ENCODE measurements around the gene BTBD9. TPM values are rescaled to one million over a fixed set of nuclear protein-coding genes. Genes with fewer than 3 reads are reported as not detected.

The BTBD9 gene
- total and polyA plus RNA-seq, 2 of the 13 experiments (the other 11 are each of a cell fraction or from before 2014, with no cell fraction given), result 1.2 to 3.0 TPM

GRCh38 chr6:38378801-38379200 is 260.9 kb downstream of the BTBD9 start (continued):
- no peak for TF ChIP-seq ZNF350 (CRISPR knock-in tag; IDR thresholded peaks at IDR 0.05; ENCODE audit: borderline replicate concordance, low read depth)

GRCh38 chr6:38375937-38376336 is 263.8 kb downstream of the BTBD9 start:
- DNase-seq (ENCODE audit: low spot score) (no peak), FAIRE-seq (no peak), ATAC-seq (no peak)
- Histone ChIP-seq H4K20me1 (ENCODE audit: insufficient read depth, low read length) (no peaks in the 10 kb centered on the region), H3K9me3 (ENCODE audit: low read length) (no peaks in the 10 kb centered on the region), H2AFZ (ENCODE audit: low read length) (no peak overlapping the region), H3K4me1 (ENCODE audit: insufficient read depth, low read length) (no peaks in the 10 kb centered on the region), H3K4me2 (ENCODE audit: low read depth, low read length) (no peak overlapping the region), H3K4me3 (replicated peaks in 1 of 3; ENCODE audit: insufficient read depth in 1 of 3, low read depth in 2 of 3, low read length in 3 of 3) (no peak overlapping the region), H3K27ac (ENCODE audit: extremely low read length, insufficient read depth, low read length) (no peak overlapping the region), H3K36me3 (replicated peaks in 1 of 2; ENCODE audit: control insufficient read depth in 1 of 2, insufficient read depth in 2 of 2, low read length in 2 of 2) (no peaks in the 10 kb centered on the region), H3K9ac (ENCODE audit: insufficient read depth, low read depth, low read length) (no peak overlapping the region), H3K27me3 (ENCODE audit: control insufficient read depth in 1 of 2, insufficient read depth in 2 of 2, low read length in 2 of 2) (no peaks in the 10 kb centered on the region), H3K79me2 (ENCODE audit: insufficient read depth, low read length) (no peaks in the 10 kb centered on the region)
- CTCF ChIA-PET (ENCODE audit: low intra/inter-chr PET ratio, low total read pairs), result no interaction called here
- no TSS peak for BruUV-seq (replicated peaks)
- intact Hi-C loops (cut with micrococcal nuclease; ENCODE audit: unreplicated experiment), result no loop called here
- WGBS (ENCODE audit: low lambda C conversion rate), result 29% methylated on average over 2 of the region's 2 CpGs
- in situ Hi-C loops (cut with HindIII; ENCODE audit: extremely low pct_ligation_motif_present, low pct_unique_long_range_greater_than_20kb), result no loop called here
- no peak for TF ChIP-seq AHR (CRISPR knock-in tag; IDR thresholded peaks at IDR 0.05)
- TF ChIP-seq BATF2 (CRISPR knock-in tag; IDR thresholded peaks at IDR 0.05), result no peak
- no peak for TF ChIP-seq ATF2 (CRISPR knock-in tag; IDR thresholded peaks at IDR 0.05)
- TF ChIP-seq HMG20B (CRISPR knock-in tag; conservative IDR thresholded peaks at IDR 0.05), result no peak
- TF ChIP-seq CHD4 (IDR thresholded peaks at IDR 0.05; ENCODE audit: borderline replicate concordance, low read length), result no peak
- TF ChIP-seq MAFF (IDR thresholded peaks at IDR 0.05; ENCODE audit: low read depth, low read length), result peak; percentile 60
- TF ChIP-seq MAFK (conservative IDR thresholded peaks at IDR 0.05 in 1 of 2, IDR thresholded peaks at IDR 0.05 in 1 of 2; ENCODE audit: low read length in 2 of 2), result peak; percentile 67 to 77; a peak in 3 of 4 replicates
- TF ChIP-seq ETV6 (CRISPR knock-in tag; conservative IDR thresholded peaks at IDR 0.05), result no peak
- TF ChIP-seq ZNF616 (CRISPR knock-in tag; IDR thresholded peaks at IDR 0.05; ENCODE audit: low read depth), result no peak
- TF ChIP-seq ZNF562 (CRISPR knock-in tag; IDR thresholded peaks at IDR 0.05; ENCODE audit: borderline replicate concordance), result no peak
- TF ChIP-seq TCF7L2 (IDR thresholded peaks at IDR 0.05; ENCODE audit: low read depth, low read length), result no peak
- TF ChIP-seq ZBTB2 (CRISPR knock-in tag; IDR thresholded peaks at IDR 0.05; ENCODE audit: low read depth), result no peak
- no peak for TF ChIP-seq PHF8 (CRISPR knock-in tag; IDR thresholded peaks at IDR 0.05)
- TF ChIP-seq RNF219 (CRISPR knock-in tag; IDR thresholded peaks at IDR 0.05), result no peak
- POLR2A ChIA-PET, result no interaction called here
